D721Med (cell line): ENCODE results near the gene SSR2.

Experiments
- DNase-seq: peaks from one replicate; pipeline ENCODE4 v3.0.0; 2011; ENCODE audit warnings: low spot score; ENCODE audit not compliant: insufficient read length
- FAIRE-seq: peaks from 2 replicates; lab custom pipeline; 2011; peaks lifted over from hg19 to GRCh38; lab: Jason Lieb, UNC
- CTCF ChIP-seq: IDR thresholded peaks from 2 replicates; pipeline ENCODE4 v1.5.1; 2012; ENCODE audit warnings: mild to moderate bottlenecking, control low read depth; ENCODE audit not compliant: insufficient read depth; ENCODE audit errors: missing control alignments

SSR2 gene

GRCh38 chr1:156020293-156021092 is at the start of gene SSR2:
Gene SSR2, minus strand, starts transcription at chr1:156020951. Its CDS starts 784 bp downstream, at chr1:156020167.
- DNase-seq: peak; percentile 98
- FAIRE-seq: peak; percentile 97
- no peak for TF ChIP-seq CTCF

DNA sequence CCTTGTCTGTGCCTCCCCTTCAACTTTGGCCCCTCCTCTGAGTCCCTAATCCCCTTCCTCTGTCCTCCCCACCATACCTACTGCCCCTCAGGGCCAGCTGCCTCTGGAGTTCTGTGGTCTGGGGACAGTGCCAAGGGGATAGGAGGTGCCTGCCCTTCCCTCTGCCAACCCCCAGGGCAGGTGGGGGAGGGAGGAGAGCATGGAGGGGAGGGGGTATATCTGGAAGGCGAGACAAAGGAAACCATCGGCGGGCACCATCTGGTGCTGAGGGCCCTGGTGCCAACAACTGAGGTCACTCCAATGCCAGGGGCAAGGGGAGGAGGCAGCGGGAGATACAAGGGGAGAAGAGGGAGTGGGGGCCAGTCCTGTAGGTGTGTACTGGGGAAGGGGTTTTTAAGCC is 49.8 kb upstream of the SSR2 start:
- DNase-seq: no peak
- TF ChIP-seq CTCF: no peak
- FAIRE-seq: no peak

DNA sequence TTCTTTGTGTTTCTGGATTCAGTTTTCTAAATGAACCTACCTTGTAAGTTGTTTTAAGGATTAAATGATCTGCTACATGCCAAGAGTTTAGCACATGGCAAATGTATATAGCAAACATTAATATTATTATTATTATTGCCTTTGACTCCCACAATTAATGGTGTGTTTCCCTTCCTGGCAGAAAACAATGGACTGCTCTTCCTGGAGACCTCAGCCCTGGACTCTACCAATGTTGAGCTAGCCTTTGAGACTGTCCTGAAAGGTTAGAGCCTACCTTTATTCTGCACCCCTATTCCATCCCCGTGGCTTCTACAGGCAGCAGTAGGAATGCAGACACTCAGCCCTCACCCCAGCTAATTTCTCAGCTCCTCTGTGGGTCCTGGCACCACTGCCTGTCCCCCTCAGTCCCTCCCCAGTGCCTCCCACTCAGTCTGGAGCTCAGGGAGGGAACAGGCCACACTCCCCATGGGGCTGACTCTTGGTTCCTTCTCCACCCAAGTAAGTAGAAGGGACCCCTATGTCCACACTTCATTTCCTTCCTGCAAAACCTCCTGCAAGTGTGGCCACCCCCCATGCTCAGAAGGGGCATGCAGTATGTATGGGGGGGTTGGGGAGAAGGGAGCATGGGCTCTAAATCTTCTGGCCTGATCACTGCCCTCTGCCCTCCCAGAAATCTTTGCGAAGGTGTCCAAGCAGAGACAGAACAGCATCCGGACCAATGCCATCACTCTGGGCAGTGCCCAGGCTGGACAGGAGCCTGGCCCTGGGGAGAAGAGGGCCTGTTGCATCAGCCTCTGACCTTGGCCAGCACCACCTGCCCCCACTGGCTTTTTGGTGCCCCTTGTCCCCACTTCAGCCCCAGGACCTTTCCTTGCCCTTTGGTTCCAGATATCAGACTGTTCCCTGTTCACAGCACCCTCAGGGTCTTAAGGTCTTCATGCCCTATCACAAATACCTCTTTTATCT is 49.0 kb upstream of the SSR2 start:
- no peak for TF ChIP-seq CTCF
- no peak for FAIRE-seq

GRCh38 chr1:156067262-156067661 is 46.5 kb upstream of the SSR2 start:
- FAIRE-seq (no peak), DNase-seq (no peak)
- TF ChIP-seq CTCF: no peak

More for the DNA sequence above, 49.0 kb upstream of the SSR2 start:
- no peak for DNase-seq

DNA sequence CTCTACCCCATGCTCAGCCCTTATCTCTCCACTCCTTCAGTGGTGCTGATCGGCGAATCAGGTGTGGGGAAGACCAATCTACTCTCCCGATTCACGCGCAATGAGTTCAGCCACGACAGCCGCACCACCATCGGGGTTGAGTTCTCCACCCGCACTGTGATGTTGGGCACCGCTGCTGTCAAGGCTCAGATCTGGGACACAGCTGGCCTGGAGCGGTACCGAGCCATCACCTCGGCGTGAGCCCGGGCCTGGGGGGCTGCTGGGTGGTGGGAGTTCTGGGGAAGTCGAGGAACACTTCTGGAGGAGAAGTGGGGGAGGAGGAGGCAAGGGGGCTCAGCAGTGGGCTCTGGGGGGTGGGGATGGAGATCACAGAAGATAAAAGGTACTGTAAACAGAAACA is 45.1 kb upstream of the SSR2 start:
- TF ChIP-seq CTCF: no peak
- DNase-seq (no peak), FAIRE-seq (no peak)

GRCh38 chr1:156065212-156065611 is 44.5 kb upstream of the SSR2 start:
- no peak for TF ChIP-seq CTCF
- FAIRE-seq: no peak
- DNase-seq: no peak
